ENCODE measurements around the gene HPD. TPM values are rescaled to one million over a fixed set of nuclear protein-coding genes. Genes with fewer than 3 reads are reported as not detected.

The HPD gene
- total RNA-seq, 1 donor from 2014 or later: 0.16 TPM

DNA sequence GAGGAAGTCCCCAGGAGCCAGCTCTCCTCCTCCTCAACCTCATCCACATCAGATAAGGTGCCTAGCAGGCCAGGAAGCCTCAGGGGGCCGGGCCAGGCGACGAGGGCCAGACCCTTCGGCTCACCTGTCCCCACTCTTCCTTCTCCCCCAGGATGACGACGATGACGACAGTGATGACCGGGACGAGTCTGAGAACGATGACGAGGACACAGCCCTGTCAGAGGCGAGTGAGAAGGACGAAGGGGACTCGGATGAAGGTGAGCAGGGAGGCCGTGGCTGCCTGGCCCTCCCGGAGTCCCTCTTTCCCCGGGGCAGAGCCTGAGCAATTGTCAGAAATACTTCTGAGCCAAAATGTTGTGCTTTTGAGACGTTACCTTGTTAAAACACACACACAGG lies 41.0 kb downstream of the HPD start:
- H3K27me3 Mint-ChIP-seq (ENCODE audit: low read depth): no peaks in the 10 kb centered on the region
- no peak for DNase-seq (ENCODE audit: low spot score in 2 of 2, unreplicated experiment in 2 of 2)
- peaks cover 24% of the 10 kb centered on the region for H3K36me3 Mint-ChIP-seq
- H3K4me3 Mint-ChIP-seq: no peak overlapping the region
- no peak overlapping the region for H3K27ac Mint-ChIP-seq
- TF ChIP-seq CTCF (IDR thresholded peaks at IDR 0.05; ENCODE audit: unreplicated experiment): no peak
- H3K9me3 Mint-ChIP-seq: no peaks in the 10 kb centered on the region
- H3K4me1 Mint-ChIP-seq: peaks cover 11% of the 10 kb centered on the region

GRCh38 chr12:121816925-121817647 lies 41.6 kb downstream of the HPD start:
- no peak overlapping the region for H3K27ac Mint-ChIP-seq
- H3K4me1 Mint-ChIP-seq: peaks cover 15% of the 10 kb centered on the region

GRCh38 chr12:121815263-121815662 lies 43.4 kb downstream of the HPD start:
- Mint-ChIP-seq H3K27ac (no peak overlapping the region), H3K36me3 (peaks cover 20% of the 10 kb centered on the region), H3K4me3 (no peak overlapping the region), H3K9me3 (no peaks in the 10 kb centered on the region), H3K4me1 (peaks cover 26% of the 10 kb centered on the region), H3K27me3 (ENCODE audit: low read depth) (no peaks in the 10 kb centered on the region)
- no peak for DNase-seq (ENCODE audit: low spot score in 2 of 2, unreplicated experiment in 2 of 2)
- TF ChIP-seq CTCF (IDR thresholded peaks at IDR 0.05; ENCODE audit: unreplicated experiment): no peak

More at GRCh38 chr12:121816925-121817647, 41.6 kb downstream of the HPD start:
- H3K9me3 Mint-ChIP-seq: no peaks in the 10 kb centered on the region
- no peaks in the 10 kb centered on the region for H3K27me3 Mint-ChIP-seq (ENCODE audit: low read depth)
- TF ChIP-seq CTCF (IDR thresholded peaks at IDR 0.05; ENCODE audit: unreplicated experiment): no peak
- no peak for DNase-seq (ENCODE audit: low spot score in 2 of 2, unreplicated experiment in 2 of 2)
- peaks cover 24% of the 10 kb centered on the region for H3K36me3 Mint-ChIP-seq
- H3K4me3 Mint-ChIP-seq: no peak overlapping the region

GRCh38 chr12:121814429-121815119 lies 44.1 kb downstream of the HPD start:
- Mint-ChIP-seq H3K4me1 (peaks cover 26% of the 10 kb centered on the region), H3K36me3 (peaks cover 21% of the 10 kb centered on the region), H3K4me3 (no peak overlapping the region), H3K27me3 (ENCODE audit: low read depth) (no peaks in the 10 kb centered on the region), H3K9me3 (no peaks in the 10 kb centered on the region), H3K27ac (no peak overlapping the region)
- DNase-seq (ENCODE audit: low spot score in 2 of 2, unreplicated experiment in 2 of 2): no peak
- no peak for TF ChIP-seq CTCF (IDR thresholded peaks at IDR 0.05; ENCODE audit: unreplicated experiment)

- Mint-ChIP-seq H3K9me3 (no peaks in the 10 kb centered on the region), H3K27me3 (ENCODE audit: low read depth) (no peaks in the 10 kb centered on the region), H3K27ac (no peak overlapping the region), H3K4me1 (peaks cover 26% of the 10 kb centered on the region), H3K36me3 (peaks cover 24% of the 10 kb centered on the region), H3K4me3 (no peak overlapping the region)
- no peak for TF ChIP-seq CTCF (IDR thresholded peaks at IDR 0.05; ENCODE audit: unreplicated experiment)
- no peak for DNase-seq (ENCODE audit: low spot score in 2 of 2, unreplicated experiment in 2 of 2)
Measured at GRCh38 chr12:121813951-121814350, 44.7 kb downstream of the HPD start.
